Coronary artery (tissue), 2 donors: ENCODE results near the gene KBTBD12.

Experiments
- DNase-seq: peaks from one replicate; pipeline ENCODE4 v3.0.0-alpha.2; 2017; ENCODE audit warnings: low spot score
- H3K27ac ChIP-seq, 2 donors: fragments of 200-600 bp; sonication (generic); one replicate each; pipeline ENCODE4 v1.5.1; 2016 to 2019
- H3K4me3 ChIP-seq: fragments of 200-600 bp; sonication (generic); 2 replicates; pipeline ENCODE4 v1.5.1; 2016; ENCODE audit warnings: mild to moderate bottlenecking, moderate library complexity
- TF ChIP-seq, protein P1 (sequence below): fragments of 200-600 bp; sonication (generic); IDR thresholded peaks from one replicate; pipeline ENCODE4 v1.5.1; 2019; ENCODE audit warnings: antibody characterized with exemption

Gene KBTBD12

DNA sequence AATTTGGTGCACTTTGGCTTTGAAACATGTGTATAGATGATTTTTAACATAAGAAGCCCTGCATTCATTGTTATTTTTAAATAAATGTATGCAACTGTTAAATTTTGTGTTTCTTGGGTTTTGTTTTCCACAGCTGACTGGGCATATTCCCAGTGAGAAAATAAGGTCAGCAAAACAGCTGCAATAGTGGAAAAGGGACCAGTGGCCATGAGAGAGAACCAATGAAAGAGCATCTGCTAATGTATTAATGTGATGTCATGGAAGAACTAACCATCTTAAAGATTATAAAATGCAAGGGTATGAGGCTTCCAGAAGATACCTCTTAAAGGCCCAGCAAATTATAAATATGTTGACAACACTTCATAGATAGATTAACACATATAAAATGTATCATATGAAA lies 31.0 kb upstream of the KBTBD12 start:
- TF ChIP-seq, protein P1, sequence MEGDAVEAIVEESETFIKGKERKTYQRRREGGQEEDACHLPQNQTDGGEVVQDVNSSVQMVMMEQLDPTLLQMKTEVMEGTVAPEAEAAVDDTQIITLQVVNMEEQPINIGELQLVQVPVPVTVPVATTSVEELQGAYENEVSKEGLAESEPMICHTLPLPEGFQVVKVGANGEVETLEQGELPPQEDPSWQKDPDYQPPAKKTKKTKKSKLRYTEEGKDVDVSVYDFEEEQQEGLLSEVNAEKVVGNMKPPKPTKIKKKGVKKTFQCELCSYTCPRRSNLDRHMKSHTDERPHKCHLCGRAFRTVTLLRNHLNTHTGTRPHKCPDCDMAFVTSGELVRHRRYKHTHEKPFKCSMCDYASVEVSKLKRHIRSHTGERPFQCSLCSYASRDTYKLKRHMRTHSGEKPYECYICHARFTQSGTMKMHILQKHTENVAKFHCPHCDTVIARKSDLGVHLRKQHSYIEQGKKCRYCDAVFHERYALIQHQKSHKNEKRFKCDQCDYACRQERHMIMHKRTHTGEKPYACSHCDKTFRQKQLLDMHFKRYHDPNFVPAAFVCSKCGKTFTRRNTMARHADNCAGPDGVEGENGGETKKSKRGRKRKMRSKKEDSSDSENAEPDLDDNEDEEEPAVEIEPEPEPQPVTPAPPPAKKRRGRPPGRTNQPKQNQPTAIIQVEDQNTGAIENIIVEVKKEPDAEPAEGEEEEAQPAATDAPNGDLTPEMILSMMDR, result no peak

DNA sequence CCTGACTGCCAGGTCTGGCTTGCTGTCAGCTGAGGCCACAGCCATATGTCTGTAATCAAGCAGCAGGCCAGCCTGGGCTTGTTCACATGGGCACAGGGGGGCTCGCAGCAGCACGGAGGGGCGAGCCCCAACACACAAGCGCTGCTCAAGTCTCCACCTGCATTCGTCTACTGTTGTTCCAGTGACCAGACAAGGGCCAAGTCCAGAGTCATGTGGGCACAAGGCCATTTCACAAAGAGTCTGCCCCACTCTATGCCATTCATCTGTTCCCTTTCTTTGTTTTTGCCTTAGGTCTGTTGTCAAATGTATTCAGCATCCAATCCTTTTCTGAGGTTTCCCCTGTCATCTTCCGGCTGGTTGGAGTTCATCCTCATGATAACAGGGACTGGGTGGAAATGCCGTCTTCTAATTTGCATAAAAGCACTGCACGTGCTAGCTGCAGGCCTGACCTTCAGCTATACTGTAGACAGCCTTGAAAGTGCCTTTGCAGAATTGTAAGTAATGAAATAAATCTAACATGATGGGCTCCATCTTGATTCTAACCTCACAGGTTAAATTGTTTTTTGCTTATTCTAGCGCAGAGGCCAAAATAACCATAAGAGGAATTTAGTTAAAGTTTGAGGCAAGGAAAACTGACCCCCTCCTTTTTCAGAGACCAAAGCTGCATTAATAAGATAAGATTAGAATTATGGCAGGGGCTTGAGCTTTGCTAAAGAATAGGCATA lies 28.6 kb upstream of the KBTBD12 start:
- no peak for DNase-seq
- Histone ChIP-seq H3K4me3 (no peak overlapping the region), H3K27ac (no peak overlapping the region)
- TF ChIP-seq, protein P1, result no peak

More for the DNA sequence above, 31.0 kb upstream of the KBTBD12 start:
- DNase-seq, result no peak
- no peak overlapping the region for H3K4me3 ChIP-seq
- no peak overlapping the region for H3K27ac ChIP-seq

DNA sequence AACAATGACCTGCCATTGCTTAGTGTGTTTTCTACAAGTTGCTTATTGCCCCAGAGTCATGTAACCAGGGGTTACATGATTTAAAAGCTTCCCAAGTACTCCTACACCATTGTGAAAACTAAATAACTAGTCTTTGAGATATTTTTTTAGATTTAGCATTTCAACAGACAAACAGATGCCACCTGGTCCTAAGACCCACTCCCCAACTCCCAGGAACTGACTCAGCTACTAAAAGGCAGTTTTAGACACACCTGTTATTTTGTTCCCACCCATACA lies 28.1 kb upstream of the KBTBD12 start:
- Histone ChIP-seq H3K4me3 (no peak overlapping the region), H3K27ac (no peak overlapping the region)
- DNase-seq, result no peak
- TF ChIP-seq, protein P1, result no peak

DNA sequence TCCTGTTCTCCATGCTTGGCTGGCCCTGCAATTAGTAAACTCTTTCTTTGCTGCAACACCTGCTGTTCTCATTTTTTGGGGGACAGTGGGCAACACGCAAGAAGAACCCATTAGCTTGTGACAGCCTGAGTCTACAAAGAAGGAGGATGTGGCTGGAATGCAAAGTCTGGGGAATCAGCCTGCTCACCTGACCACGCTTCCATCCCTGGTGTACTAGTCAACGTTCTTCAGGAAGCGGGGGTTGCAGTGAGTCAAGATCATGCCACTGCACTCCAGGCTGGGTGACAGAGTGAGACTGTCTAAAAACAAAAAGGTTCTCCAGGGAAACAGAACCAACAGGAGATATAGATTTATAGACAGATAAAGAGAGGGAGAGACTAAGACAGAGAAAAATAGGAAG lies 27.7 kb upstream of the KBTBD12 start:
- Histone ChIP-seq H3K27ac (no peak overlapping the region), H3K4me3 (no peak overlapping the region)
- DNase-seq, result no peak
- TF ChIP-seq, protein P1, result no peak

DNA sequence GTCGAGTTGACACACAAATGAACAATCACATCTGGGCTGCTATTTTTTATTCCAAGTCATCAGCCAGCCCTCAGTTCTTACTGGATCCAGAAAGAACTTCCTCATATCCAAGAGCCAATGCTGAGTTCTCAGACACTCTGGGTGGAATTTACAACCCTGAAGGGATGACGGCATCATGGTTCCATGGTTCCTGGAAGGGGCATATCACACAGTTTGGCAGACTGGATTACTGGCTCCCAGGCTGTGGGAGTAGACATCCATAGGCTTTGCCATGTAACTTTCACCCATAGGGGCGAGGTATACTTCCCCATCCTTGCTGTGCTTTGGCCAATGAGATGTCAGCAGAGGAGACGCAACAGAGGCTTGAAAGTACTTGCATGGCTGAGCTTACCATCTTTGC lies 26.9 kb upstream of the KBTBD12 start:
- Histone ChIP-seq H3K27ac (no peak overlapping the region), H3K4me3 (no peak overlapping the region)
- DNase-seq, result no peak
- TF ChIP-seq, protein P1, result no peak

DNA sequence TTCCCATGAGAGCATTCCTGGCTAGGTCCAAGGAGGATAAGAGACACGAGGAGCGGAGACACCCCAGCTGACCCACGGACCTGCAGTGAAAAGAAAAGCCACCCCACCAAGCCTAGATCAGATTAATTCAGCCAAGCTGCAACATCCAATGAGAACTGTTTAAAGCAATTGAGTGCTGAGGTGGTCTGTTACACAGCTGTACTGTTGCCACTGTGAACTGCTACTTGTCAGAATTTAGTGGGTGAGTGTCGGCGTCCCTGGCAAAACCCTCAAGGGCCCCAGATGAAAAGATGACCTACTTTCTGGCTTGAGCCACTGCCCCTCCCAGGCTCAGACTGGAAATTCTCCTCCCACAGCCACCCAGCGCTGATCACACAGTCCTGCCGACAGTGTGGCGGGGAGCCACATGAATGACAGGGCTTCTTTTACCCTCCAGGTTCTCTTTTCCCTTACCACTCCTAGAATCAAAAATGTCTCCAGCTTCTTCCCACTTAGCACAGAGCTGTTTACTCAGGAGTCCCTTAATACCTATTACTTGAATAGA lies 26.4 kb upstream of the KBTBD12 start:
- Histone ChIP-seq H3K27ac (no peak overlapping the region), H3K4me3 (no peak overlapping the region)
- TF ChIP-seq, protein P1, result no peak
- no peak for DNase-seq

DNA sequence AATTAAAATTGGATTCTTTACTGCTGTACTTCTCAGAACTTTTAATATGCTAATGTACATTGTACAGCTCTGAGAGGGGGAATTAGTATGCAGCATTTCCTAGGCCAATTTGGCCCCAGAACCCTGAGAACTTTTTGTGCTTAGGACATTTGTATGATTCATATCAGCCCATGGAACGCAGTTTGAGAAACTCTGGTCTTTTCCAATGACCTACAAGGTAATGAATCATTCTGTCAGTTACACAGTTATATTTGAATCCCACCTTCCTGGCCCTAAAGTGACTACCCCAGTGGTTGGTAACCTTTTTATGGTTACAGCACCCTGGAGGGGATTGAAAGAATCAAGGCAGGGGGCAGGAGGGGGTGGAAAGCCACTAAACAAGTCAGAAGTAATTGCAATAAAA lies 25.6 kb upstream of the KBTBD12 start:
- H3K27ac ChIP-seq, result no peak overlapping the region
- no peak for DNase-seq
- TF ChIP-seq, protein P1, result no peak

More for the DNA sequence above, 25.6 kb upstream of the KBTBD12 start:
- H3K4me3 ChIP-seq, result no peak overlapping the region
